Measurements from ENCODE around the gene TCHP.
"Not testable (repeated sequence)": the region's sequence is repeated elsewhere in the genome, so short reads cannot be mapped to it uniquely, and the experiment has no call there.

The TCHP gene

GRCh38 chr12:109899783-109900751, at the start of gene TCHP:
Gene TCHP (plus strand): TSS chr12:109900274. CDS start chr12:109903027, 2,753 bp downstream.
- peak; percentile 92 for DNase-seq

- DNase-seq = not testable (repeated sequence)
Measured at GRCh38 chr12:109850518-109850917, 49.6 kb upstream of the TCHP start.

GRCh38 chr12:109855377-109855776, 44.7 kb upstream of the TCHP start:
- no peak for DNase-seq

- DNase-seq = no peak
Measured at GRCh38 chr12:109857715-109858114, 42.4 kb upstream of the TCHP start.

GRCh38 chr12:109858764-109859163, 41.3 kb upstream of the TCHP start:
- DNase-seq = no peak

GRCh38 chr12:109860977-109861376, 39.1 kb upstream of the TCHP start:
- DNase-seq = no peak

- no peak for DNase-seq
Measured at GRCh38 chr12:109861689-109862314, 38.3 kb upstream of the TCHP start.

- not testable (repeated sequence) for DNase-seq
Measured at GRCh38 chr12:109862491-109862890, 37.6 kb upstream of the TCHP start.

GRCh38 chr12:109863847-109864712, 36.0 kb upstream of the TCHP start:
- DNase-seq = no peak

GRCh38 chr12:109864916-109865315, 35.2 kb upstream of the TCHP start:
- DNase-seq = no peak

- DNase-seq = no peak
Measured at GRCh38 chr12:109868182-109869051, 31.7 kb upstream of the TCHP start.

- peak; percentile 39 for DNase-seq
Measured at GRCh38 chr12:109870648-109871047, 29.4 kb upstream of the TCHP start.

GRCh38 chr12:109871668-109872314, 28.3 kb upstream of the TCHP start:
- no peak for DNase-seq

GRCh38 chr12:109873653-109874052, 26.4 kb upstream of the TCHP start:
- DNase-seq = peak; percentile 28

GRCh38 chr12:109875572-109876131, 24.4 kb upstream of the TCHP start:
- DNase-seq = no peak

GRCh38 chr12:109876406-109876805, 23.7 kb upstream of the TCHP start:
- no peak for DNase-seq

- DNase-seq = no peak
Measured at GRCh38 chr12:109877504-109878246, 22.4 kb upstream of the TCHP start.

GRCh38 chr12:109878247-109878625, 21.8 kb upstream of the TCHP start:
- no peak for DNase-seq

GRCh38 chr12:109878749-109879148, 21.3 kb upstream of the TCHP start:
- peak; percentile 60 for DNase-seq

- peak; percentile 38 for DNase-seq
Measured at GRCh38 chr12:109879351-109880042, 20.6 kb upstream of the TCHP start.
